GM21390 (cell line): ENCODE results near the gene LEPROT.

Source experiments
- ATAC-seq: cut with Tn5 transposase; IDR thresholded peaks from one replicate; pipeline ENCODE4 v1.9.1; 2021; ENCODE audit not compliant: unreplicated experiment

The LEPROT gene

DNA sequence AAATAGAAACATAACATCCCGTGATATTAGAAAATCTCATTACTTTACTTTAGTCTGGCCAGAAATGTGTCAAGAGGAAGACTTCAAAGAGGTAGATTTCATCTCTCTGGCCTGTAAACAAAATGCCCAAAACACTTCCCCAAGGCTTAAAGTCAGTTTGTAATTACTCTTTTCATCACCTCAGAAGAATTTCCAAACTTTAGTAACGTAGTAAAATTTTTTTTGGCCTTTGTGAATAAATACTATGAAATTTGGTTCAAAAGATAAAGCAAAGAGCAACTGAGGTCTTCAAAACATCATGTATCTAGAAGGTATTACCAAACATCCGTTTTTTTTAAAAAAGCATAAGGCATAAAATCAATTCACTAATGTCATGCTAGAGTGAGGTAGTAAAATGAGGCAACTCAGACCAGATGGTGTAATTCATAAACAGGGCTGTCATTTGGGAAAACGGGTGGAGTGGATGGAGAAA is 51.4 kb downstream of the LEPROT start:
- ATAC-seq: no peak

DNA sequence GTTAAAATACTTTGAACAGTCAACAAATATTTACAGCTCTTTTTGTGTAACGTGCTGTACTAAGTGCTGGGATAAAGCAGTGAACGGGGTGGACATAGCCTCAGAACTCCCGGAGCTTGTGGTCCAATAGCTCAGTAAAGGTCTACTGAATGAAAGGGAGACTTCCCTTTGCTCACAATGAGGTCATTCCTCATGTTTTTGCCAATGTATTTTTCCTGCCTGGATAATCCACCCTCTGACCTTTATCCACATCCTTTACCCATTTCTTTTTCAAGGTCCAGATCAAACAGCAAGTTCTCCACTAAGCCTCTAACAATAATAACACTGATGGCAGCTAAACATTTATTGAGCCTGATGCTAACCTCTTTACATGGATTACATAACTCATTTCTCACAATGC is 55.9 kb downstream of the LEPROT start:
- no peak for ATAC-seq

DNA sequence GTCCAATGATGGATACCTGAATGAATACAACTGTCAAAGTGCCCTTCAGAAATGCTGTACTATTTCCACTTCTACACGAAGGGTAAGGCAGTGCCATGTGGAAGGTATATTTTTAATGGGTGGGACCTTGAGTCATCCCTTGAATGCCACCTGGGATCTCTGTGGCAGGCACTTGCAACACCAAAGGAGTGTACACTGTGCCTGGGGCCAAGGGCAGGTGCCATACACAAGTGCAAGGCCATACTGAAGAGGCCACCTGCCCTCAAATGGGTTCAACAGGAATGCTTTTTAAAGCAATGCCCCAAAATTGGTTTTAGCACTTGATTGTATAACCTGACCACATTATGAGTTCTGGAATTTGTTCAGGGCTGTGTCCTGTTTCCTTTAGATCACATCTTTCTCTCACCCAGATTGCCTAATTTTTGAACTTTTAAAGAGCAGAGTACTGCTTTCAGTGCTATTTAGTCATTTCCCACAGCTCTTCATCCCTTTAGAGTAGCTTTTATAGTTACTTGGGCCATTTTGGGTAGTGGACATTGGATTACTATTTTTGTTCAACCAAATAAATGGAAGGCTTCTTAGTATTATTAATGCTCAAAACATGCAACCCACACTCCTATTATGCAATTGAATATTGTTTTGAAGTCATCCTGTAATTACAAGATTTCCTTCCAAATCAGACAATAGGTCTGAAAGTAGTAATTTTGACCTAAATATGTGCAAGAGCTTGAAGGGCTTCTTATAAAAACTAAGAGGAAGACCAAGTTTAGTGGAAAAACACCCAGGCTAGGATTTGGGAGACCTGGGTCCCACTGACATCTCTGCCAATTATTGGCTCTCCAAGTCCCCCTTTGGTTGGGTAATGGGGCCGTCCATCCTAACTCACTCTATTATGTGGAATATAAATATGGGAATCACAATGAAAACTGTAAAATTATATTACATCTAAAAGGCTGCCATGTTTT is 57.2 kb downstream of the LEPROT start:
- no peak for ATAC-seq

DNA sequence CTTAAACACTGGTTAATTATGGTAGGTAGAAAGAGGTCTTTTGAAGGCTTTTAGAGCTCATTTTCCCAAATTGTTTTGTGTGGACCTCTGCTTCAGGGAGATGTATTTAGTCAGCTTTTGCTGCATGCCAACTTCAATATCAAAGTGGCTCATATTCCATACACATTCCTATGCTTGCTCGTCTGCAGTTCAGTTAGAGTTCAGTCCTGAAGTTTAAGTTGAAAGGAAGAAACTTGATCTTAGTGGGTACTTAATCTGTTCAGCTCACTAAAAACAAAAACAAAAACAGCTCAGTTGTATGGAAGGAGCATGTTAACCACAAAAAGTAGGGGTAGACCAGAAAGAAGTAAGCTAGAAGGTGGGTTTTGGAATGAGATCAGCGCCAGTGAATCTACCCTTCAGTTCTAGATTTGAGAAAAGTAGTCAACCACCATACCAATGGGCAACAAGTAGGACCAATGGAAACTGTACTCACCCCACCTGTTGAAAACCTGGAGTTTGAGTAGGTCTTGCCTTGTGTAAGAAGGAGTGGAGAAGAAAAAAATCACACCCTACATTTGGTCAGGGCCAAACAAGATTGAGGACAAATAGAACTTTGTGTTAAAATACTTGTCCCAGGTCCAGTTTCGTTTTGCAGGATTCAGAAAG is 58.0 kb downstream of the LEPROT start:
- no peak for ATAC-seq

DNA sequence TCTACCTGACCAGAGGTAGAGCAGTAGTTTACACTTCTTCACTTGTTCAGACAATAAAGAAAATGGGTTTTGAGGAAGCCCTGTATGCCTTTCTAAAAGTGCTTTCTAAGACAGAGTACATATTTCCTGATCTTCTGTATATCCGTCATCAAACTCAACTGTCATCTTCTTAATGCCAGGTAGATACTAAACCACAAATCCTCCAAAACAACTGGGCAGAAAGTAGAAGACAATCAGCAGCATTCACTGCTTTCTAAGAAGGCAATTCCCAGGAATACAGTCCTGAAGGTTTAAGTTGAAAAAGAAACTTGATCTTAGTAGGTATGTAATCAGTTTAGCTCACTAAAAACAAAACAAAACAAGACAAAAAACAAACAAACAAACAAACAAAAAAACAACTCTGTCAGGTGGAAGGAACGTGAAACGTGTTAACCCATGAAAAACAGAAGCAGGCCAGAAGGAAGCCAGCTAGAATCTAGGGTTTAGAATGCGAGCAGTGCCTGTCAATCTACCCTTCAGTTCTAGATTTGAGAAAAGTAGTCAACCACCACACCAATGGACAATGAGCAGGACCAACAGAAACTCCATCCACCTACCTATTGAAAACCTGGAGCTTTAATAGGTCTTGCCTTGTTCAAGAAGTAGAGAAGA is 59.2 kb downstream of the LEPROT start:
- no peak for ATAC-seq

DNA sequence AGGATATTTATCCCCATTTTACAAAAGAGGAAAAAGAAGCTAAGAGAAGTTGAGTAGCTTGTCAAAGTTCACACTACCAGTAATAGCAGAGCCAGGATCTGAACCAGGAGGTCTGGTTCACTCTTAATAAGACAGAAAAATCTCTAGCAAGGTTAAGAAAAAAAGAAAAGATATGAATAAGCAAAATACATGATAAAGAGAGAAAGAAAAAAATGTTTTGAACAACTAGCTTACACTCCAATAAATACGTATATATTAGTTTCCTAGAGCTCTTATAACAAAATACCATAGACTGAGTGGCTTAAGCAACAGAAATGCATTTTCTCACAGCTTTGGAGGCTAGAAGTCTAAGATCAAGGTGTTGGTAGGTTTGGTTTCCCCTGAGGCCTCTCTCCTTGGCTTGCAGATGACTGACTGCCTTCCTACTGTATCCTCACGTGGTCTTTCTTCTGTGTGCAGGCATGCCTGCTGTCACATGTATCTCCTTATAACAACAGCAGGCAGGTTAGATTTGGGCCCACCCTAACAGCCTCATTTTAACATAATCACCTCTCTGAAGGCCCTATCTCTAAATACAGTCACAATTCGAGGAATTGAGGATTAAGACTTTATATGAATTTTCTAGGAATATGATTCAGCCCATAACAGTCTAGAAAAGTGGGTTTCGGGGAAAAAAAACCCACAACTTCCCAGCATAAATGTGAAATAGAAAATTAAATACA is 60.4 kb downstream of the LEPROT start:
- no peak for ATAC-seq

DNA sequence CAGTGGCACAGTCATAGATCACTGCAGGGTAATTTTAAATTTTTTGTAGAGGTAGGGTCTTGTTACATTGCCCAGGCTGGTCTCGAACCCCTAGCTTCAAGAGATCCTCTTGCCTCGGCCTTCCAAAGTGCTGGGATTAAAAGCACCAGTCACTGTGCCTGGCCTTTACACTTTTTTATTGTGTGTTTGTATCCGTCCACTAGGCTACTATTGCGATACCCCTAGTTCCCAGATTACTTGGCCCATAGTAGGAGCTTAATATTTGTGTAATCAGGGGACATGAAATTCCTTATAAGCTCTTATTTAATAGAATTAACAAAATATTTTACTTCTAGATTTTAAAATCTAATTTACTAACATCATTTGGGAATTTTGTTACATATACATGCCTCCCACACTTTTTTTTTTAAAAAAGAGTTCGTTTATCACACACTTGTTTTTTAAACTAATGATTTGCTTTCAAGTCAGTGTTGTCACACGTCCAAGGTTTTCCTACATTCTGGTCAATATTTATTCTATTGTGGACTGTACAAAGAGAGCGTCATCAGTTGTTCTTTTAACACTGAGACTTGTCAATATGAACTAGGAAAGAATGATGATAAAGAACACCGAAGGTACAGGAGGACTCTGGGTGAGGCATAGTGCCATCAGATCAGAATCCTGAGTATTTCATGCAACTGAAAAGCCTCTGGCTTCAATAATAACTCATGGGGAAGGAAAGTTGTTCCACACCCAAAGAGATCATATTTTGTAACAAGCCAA is 63.7 kb downstream of the LEPROT start:
- no peak for ATAC-seq
